Measurements from ENCODE around the gene CHMP4B. TPM values are rescaled to one million over a fixed set of nuclear protein-coding genes. Genes with fewer than 3 reads are reported as not detected.

Gene CHMP4B
- polyA plus RNA-seq, 1 experiment: 65.3 TPM

GRCh38 chr20:33874129-33874528, 63.0 kb downstream of the CHMP4B start:
- DNase-seq (ENCODE audit: low read depth): no peak
- Histone ChIP-seq H3K36me3 (ENCODE audit: control insufficient read depth, insufficient read depth, low read length) (no peaks in the 10 kb centered on the region), H3K27me3 (ENCODE audit: control insufficient read depth, insufficient read depth, low read length) (peaks cover 3% of the 10 kb centered on the region; the same call in 1 of the 2 replicates), H3K4me3 (ENCODE audit: low read depth, low read length) (no peak overlapping the region)
- CTCF ChIA-PET: interaction anchor here (3.9 kb wide), 1 partner anchor 11 kb away, joined by 14 read pairs; no protein-coding TSS in a partner anchor
- no peak for TF ChIP-seq CTCF (IDR thresholded peaks at IDR 0.05; ENCODE audit: insufficient read depth, low read depth, low read length)
- POLR2A ChIA-PET: no interaction called here

GRCh38 chr20:33875055-33875454, 63.9 kb downstream of the CHMP4B start:
- Histone ChIP-seq H3K36me3 (ENCODE audit: control insufficient read depth, insufficient read depth, low read length) (no peaks in the 10 kb centered on the region), H3K27me3 (ENCODE audit: control insufficient read depth, insufficient read depth, low read length) (no peaks in the 10 kb centered on the region), H3K4me3 (ENCODE audit: low read depth, low read length) (no peak overlapping the region)
- no peak for TF ChIP-seq CTCF (IDR thresholded peaks at IDR 0.05; ENCODE audit: insufficient read depth, low read depth, low read length)
- no peak for DNase-seq (ENCODE audit: low read depth)
- ChIA-PET POLR2A (interaction anchor here (0.6 kb wide), 1 partner anchor 120 kb away, joined by 3 read pairs; no protein-coding TSS in a partner anchor), CTCF (no interaction called here)

GRCh38 chr20:33875534-33876026, 64.4 kb downstream of the CHMP4B start:
- ChIA-PET POLR2A (interaction anchor here (0.6 kb wide), 1 partner anchor 120 kb away, joined by 3 read pairs; no protein-coding TSS in a partner anchor), CTCF (no interaction called here)
- no peaks in the 10 kb centered on the region for H3K36me3 ChIP-seq (ENCODE audit: control insufficient read depth, insufficient read depth, low read length)
- H3K4me3 ChIP-seq (ENCODE audit: low read depth, low read length): no peak overlapping the region
- no peak for DNase-seq (ENCODE audit: low read depth)
- no peak for TF ChIP-seq CTCF (IDR thresholded peaks at IDR 0.05; ENCODE audit: insufficient read depth, low read depth, low read length)
- H3K27me3 ChIP-seq (ENCODE audit: control insufficient read depth, insufficient read depth, low read length): no peaks in the 10 kb centered on the region

- POLR2A ChIA-PET: no interaction called here
- Histone ChIP-seq H3K4me3 (ENCODE audit: low read depth, low read length) (no peak overlapping the region), H3K36me3 (ENCODE audit: control insufficient read depth, insufficient read depth, low read length) (no peaks in the 10 kb centered on the region), H3K27me3 (ENCODE audit: control insufficient read depth, insufficient read depth, low read length) (no peaks in the 10 kb centered on the region; the same call in 1 of the 2 replicates)
- CTCF ChIA-PET: interaction anchor here (0.9 kb wide), 1 partner anchor 15 kb away, joined by 4 read pairs; no protein-coding TSS in a partner anchor
- DNase-seq (ENCODE audit: low read depth): no peak
- TF ChIP-seq CTCF (IDR thresholded peaks at IDR 0.05; ENCODE audit: insufficient read depth, low read depth, low read length): no peak
Measured at GRCh38 chr20:33878583-33878982, 67.4 kb downstream of the CHMP4B start.

- Histone ChIP-seq H3K27me3 (ENCODE audit: control insufficient read depth, insufficient read depth, low read length) (no peaks in the 10 kb centered on the region; the same call in 1 of the 2 replicates), H3K4me3 (ENCODE audit: low read depth, low read length) (no peak overlapping the region), H3K36me3 (ENCODE audit: control insufficient read depth, insufficient read depth, low read length) (no peaks in the 10 kb centered on the region)
- ChIA-PET POLR2A (no interaction called here), CTCF (no interaction called here)
- no peak for DNase-seq (ENCODE audit: low read depth)
- no peak for TF ChIP-seq CTCF (IDR thresholded peaks at IDR 0.05; ENCODE audit: insufficient read depth, low read depth, low read length)
Measured at GRCh38 chr20:33880396-33880795, 69.2 kb downstream of the CHMP4B start.

Data from BJ (cell line).